ENCODE data around the gene AOPEP. TPM values are rescaled to one million over a fixed set of nuclear protein-coding genes. Genes with fewer than 3 reads are reported as not detected.
A peak's percentile ranks its signal among the peaks of the same experiment; 100 is the strongest.

Gene AOPEP
- total and polyA plus RNA-seq, 2 donors (not counting 1 experiment from before 2014, with no cell fraction given), result 66.1 to 94.1 TPM

GRCh38 chr9:95005278-95006143, 279.0 kb downstream of the AOPEP start:
- Histone ChIP-seq H3K4me1 (ENCODE audit: control insufficient read depth, extremely low read depth, insufficient read depth, low read length) (peaks cover 4% of the 10 kb centered on the region), H3K27me3 (ENCODE audit: control insufficient read depth, insufficient read depth, low read length) (no peaks in the 10 kb centered on the region), H3K27ac (ENCODE audit: insufficient read depth, low read length) (peak overlapping the region; percentile 93), H4K20me1 (ENCODE audit: control insufficient read depth, extremely low read depth, insufficient read depth, low read length) (no peaks in the 10 kb centered on the region), H3K4me3 (replicated peaks in 1 of 4; ENCODE audit: control extremely low read depth in 1 of 4, insufficient read depth in 1 of 4, low read depth in 3 of 4, low read length in 4 of 4) (peak overlapping the region; percentile 76 to 86 (median 80)), H3K9me3 (ENCODE audit: control insufficient read depth, insufficient read depth, low read depth, low read length) (no peaks in the 10 kb centered on the region), H3K36me3 (ENCODE audit: control insufficient read depth, insufficient read depth, low read length) (no peaks in the 10 kb centered on the region), H3K9ac (ENCODE audit: insufficient read depth, low read length) (peak overlapping the region; percentile 87), H3K4me2 (ENCODE audit: extremely low read depth, insufficient read depth, low read length) (peak overlapping the region; percentile 59), H3K79me2 (ENCODE audit: control insufficient read depth, insufficient read depth, low read length) (peaks cover 53% of the 10 kb centered on the region), H2AFZ (ENCODE audit: low read length) (no peak overlapping the region)
- TF ChIP-seq EZH2 (IDR thresholded peaks at IDR 0.05; ENCODE audit: low read length, missing control alignments), result no peak
- TF ChIP-seq, protein P1, sequence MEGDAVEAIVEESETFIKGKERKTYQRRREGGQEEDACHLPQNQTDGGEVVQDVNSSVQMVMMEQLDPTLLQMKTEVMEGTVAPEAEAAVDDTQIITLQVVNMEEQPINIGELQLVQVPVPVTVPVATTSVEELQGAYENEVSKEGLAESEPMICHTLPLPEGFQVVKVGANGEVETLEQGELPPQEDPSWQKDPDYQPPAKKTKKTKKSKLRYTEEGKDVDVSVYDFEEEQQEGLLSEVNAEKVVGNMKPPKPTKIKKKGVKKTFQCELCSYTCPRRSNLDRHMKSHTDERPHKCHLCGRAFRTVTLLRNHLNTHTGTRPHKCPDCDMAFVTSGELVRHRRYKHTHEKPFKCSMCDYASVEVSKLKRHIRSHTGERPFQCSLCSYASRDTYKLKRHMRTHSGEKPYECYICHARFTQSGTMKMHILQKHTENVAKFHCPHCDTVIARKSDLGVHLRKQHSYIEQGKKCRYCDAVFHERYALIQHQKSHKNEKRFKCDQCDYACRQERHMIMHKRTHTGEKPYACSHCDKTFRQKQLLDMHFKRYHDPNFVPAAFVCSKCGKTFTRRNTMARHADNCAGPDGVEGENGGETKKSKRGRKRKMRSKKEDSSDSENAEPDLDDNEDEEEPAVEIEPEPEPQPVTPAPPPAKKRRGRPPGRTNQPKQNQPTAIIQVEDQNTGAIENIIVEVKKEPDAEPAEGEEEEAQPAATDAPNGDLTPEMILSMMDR (conservative IDR thresholded peaks at IDR 0.05 in 1 of 2, IDR thresholded peaks at IDR 0.05 in 1 of 2; ENCODE audit: low read depth in 1 of 2, low read length in 2 of 2), result no peak
- DNase-seq (ENCODE audit: low read depth in 2 of 2), result peak in 1 of 2 donors; percentile 24

DNA sequence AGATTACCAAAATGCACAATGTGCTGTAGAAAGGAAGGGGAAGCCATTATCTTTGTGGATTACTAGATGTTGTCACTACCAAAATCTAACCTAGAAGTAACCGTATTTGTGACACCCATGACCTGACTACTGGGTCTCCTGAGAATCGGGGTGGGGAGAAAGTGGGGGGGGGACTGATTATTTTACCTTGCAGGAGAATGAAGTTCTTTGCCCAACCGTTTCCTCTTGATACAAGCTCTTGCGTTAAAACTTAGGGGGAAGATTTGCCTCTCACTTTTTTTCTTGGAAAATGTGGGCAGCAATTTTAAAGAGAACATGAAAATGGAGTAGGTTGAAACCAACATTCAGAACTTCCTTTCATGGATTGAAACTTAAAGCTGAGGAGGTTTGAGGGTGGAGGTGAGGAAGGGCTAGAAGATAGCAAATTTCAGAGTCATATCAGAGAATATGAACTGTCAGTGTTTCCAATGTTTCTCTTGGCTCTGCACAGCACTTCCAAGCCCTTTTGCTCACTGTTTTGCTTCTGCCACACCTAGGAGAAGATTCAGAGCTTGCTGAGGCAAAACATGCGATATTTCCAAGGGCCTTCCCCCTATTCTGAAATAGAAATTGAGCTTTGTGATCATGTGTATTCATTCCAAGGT, 280.8 kb downstream of the AOPEP start:
- H3K27ac ChIP-seq (ENCODE audit: insufficient read depth, low read length), result peak overlapping the region; percentile 93
- H3K4me3 ChIP-seq (replicated peaks in 1 of 4; ENCODE audit: control extremely low read depth in 1 of 4, insufficient read depth in 1 of 4, low read depth in 3 of 4, low read length in 4 of 4), result peak overlapping the region; percentile 40 to 86 (median 80)
- H3K9ac ChIP-seq (ENCODE audit: insufficient read depth, low read length), result no peak overlapping the region
- peaks cover 2% of the 10 kb centered on the region for H3K4me1 ChIP-seq (ENCODE audit: control insufficient read depth, extremely low read depth, insufficient read depth, low read length)
- no peaks in the 10 kb centered on the region for H4K20me1 ChIP-seq (ENCODE audit: control insufficient read depth, extremely low read depth, insufficient read depth, low read length)
- no peak for TF ChIP-seq EZH2 (IDR thresholded peaks at IDR 0.05; ENCODE audit: low read length, missing control alignments)
- TF ChIP-seq, protein P1 (conservative IDR thresholded peaks at IDR 0.05 in 1 of 2, IDR thresholded peaks at IDR 0.05 in 1 of 2; ENCODE audit: low read depth in 1 of 2, low read length in 2 of 2), result no peak
- no peaks in the 10 kb centered on the region for H3K27me3 ChIP-seq (ENCODE audit: control insufficient read depth, insufficient read depth, low read length)
- H3K9me3 ChIP-seq (ENCODE audit: control insufficient read depth, insufficient read depth, low read depth, low read length), result no peaks in the 10 kb centered on the region
- no peak overlapping the region for H2AFZ ChIP-seq (ENCODE audit: low read length)
- H3K36me3 ChIP-seq (ENCODE audit: control insufficient read depth, insufficient read depth, low read length), result no peaks in the 10 kb centered on the region
- H3K79me2 ChIP-seq (ENCODE audit: control insufficient read depth, insufficient read depth, low read length), result peaks cover 70% of the 10 kb centered on the region
- H3K4me2 ChIP-seq (ENCODE audit: extremely low read depth, insufficient read depth, low read length), result peak overlapping the region; percentile 59
- peak; percentile 25 to 68 for DNase-seq (ENCODE audit: low read depth in 2 of 2)

DNA sequence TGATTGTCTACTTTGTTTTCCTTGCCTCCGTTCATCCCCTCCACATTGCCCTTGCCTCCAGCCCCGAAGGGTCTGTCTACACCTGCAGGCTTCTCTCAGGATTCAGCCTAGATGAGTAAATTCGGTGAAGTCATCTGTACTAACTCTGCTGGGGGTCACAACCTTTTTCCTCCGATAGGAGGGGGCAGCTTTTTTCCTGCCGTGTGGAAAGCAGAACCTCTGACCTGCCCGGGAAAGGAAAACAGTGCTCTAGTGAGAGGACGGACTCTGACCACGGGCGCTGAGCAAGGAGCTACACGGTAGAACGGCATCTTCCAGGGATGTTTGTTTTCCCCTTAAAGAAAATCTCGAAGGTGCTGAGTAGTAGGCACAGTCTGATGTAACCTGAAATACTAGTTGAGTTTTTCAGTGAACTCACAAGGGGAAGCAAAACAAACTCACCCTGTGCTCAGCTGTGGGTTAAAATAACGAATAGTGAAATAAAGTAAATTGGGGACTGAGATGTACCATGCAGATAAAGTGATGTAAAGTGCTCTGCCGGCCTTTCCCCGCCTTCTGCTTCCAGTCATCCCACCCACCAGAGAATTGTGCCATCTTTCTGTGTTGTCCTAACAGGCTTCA, 281.8 kb downstream of the AOPEP start:
- peak overlapping the region; percentile 29 to 86 (median 56) for H3K4me3 ChIP-seq (replicated peaks in 1 of 4; ENCODE audit: control extremely low read depth in 1 of 4, insufficient read depth in 1 of 4, low read depth in 3 of 4, low read length in 4 of 4)
- H3K27ac ChIP-seq (ENCODE audit: insufficient read depth, low read length), result peak overlapping the region; percentile 93
- H2AFZ ChIP-seq (ENCODE audit: low read length), result no peak overlapping the region
- peaks cover 4% of the 10 kb centered on the region for H3K4me1 ChIP-seq (ENCODE audit: control insufficient read depth, extremely low read depth, insufficient read depth, low read length)
- peak overlapping the region; percentile 59 for H3K4me2 ChIP-seq (ENCODE audit: extremely low read depth, insufficient read depth, low read length)
- TF ChIP-seq, protein P1 (conservative IDR thresholded peaks at IDR 0.05 in 1 of 2, IDR thresholded peaks at IDR 0.05 in 1 of 2; ENCODE audit: low read depth in 1 of 2, low read length in 2 of 2), result no peak
- no peak for TF ChIP-seq EZH2 (IDR thresholded peaks at IDR 0.05; ENCODE audit: low read length, missing control alignments)
- H3K36me3 ChIP-seq (ENCODE audit: control insufficient read depth, insufficient read depth, low read length), result no peaks in the 10 kb centered on the region
- H4K20me1 ChIP-seq (ENCODE audit: control insufficient read depth, extremely low read depth, insufficient read depth, low read length), result no peaks in the 10 kb centered on the region
- H3K27me3 ChIP-seq (ENCODE audit: control insufficient read depth, insufficient read depth, low read length), result no peaks in the 10 kb centered on the region
- DNase-seq (ENCODE audit: low read depth in 2 of 2), result peak in 1 of 2 donors; percentile 33
- no peaks in the 10 kb centered on the region for H3K9me3 ChIP-seq (ENCODE audit: control insufficient read depth, insufficient read depth, low read depth, low read length)
- H3K79me2 ChIP-seq (ENCODE audit: control insufficient read depth, insufficient read depth, low read length), result peaks cover 78% of the 10 kb centered on the region
- H3K9ac ChIP-seq (ENCODE audit: insufficient read depth, low read length), result peak overlapping the region; percentile 29
